SK-N-SH (cell line): ENCODE data around the gene PNKD. TPM values are rescaled to one million over a fixed set of nuclear protein-coding genes. Genes with fewer than 3 reads are reported as not detected.

Experiments used
- CTCF ChIA-PET: fragments of 300-600, 350-600 bp; formaldehyde crosslinking; extraction: SDS; loops from one replicate; lab custom pipeline; 2021; lab: Yijun Ruan, JAX
- POLR2A ChIA-PET: fragments of 350-600 bp; sonication (Branson Sonifier 250); formaldehyde crosslinking; extraction: SDS; loops from one replicate; lab custom pipeline; 2020; ENCODE audit warnings: antibody characterized with exemption, inconsistent platforms; lab: Yijun Ruan, JAX
- DNase-seq: peaks from one replicate; pipeline ENCODE4 v3.0.0; 2012
- H2AFZ ChIP-seq: fragments of 200-600 bp; sonication (generic); 2 replicates; pipeline ENCODE4 v1.8.1; 2016; ENCODE audit warnings: antibody characterized with exemption, mild to moderate bottlenecking, low read depth
- H3F3A ChIP-seq: fragments of 200-600 bp; sonication (generic); replicated peaks from 2 replicates; pipeline ENCODE3; 2016; ENCODE audit warnings: antibody characterized with exemption, mild to moderate bottlenecking; ENCODE audit not compliant: insufficient read depth
- H3K27ac ChIP-seq, 2 experiments: fragments of 200-500 bp in 1 of 2; fragments of 200-600 bp in 1 of 2; sonication (Bioruptor generic) in 1 of 2; sonication (generic), shearing (Covaris generic) in 1 of 2; 2 replicates each; pipeline versions ENCODE4 v1.5.1 to v1.6.1; 2014 to 2016; ENCODE audit warnings: low read depth in 2 of 2, inconsistent platforms in 1 of 2, low read length in 1 of 2, mild to moderate bottlenecking in 1 of 2, mixed read lengths in 1 of 2
- H3K27me3 ChIP-seq: fragments of 200-600 bp; sonication (generic), shearing (Covaris generic); 2 replicates; pipeline ENCODE4 v1.6.1; 2016; ENCODE audit warnings: mixed run types; ENCODE audit not compliant: insufficient read depth
- H3K36me3 ChIP-seq, 2 experiments: fragments of 200-500 bp in 1 of 2; fragments of 200-600 bp in 1 of 2; sonication (Bioruptor generic) in 1 of 2; sonication (generic) in 1 of 2; replicated peaks in 1 of 2; 2 replicates each; pipeline versions ENCODE3 to v1.5.1; 2014 to 2016; ENCODE audit warnings: low read length in 1 of 2, mild to moderate bottlenecking in 1 of 2; ENCODE audit not compliant: insufficient read depth in 2 of 2, control insufficient read depth in 1 of 2
- H3K4me1 ChIP-seq, 2 experiments: fragments of 200-500 bp in 1 of 2; fragments of 200-600 bp in 1 of 2; sonication (Bioruptor generic) in 1 of 2; sonication (generic), shearing (Covaris generic) in 1 of 2; 2 replicates each; pipeline versions ENCODE4 v1.5.1 to v1.6.1; 2014 to 2016; ENCODE audit warnings: low read depth in 1 of 2, low read length in 1 of 2, mixed run types in 1 of 2; ENCODE audit not compliant: insufficient read depth in 2 of 2, control insufficient read depth in 1 of 2
- H3K4me2 ChIP-seq: fragments of 200-600 bp; sonication (generic), shearing (Covaris generic); 2 replicates; pipeline ENCODE4 v1.6.1; 2017; ENCODE audit warnings: mixed run types
- H3K4me3 ChIP-seq, 2 experiments: fragments of 200-500 bp in 1 of 2; fragments of 200-600 bp in 1 of 2; sonication (Bioruptor generic) in 1 of 2; sonication (generic), shearing (Covaris generic) in 1 of 2; 2 replicates each; pipeline versions ENCODE4 v1.5.1 to v1.8.1; 2014 to 2016; ENCODE audit warnings: low read depth in 2 of 2, inconsistent platforms in 1 of 2, low read length in 1 of 2, mild to moderate bottlenecking in 1 of 2, mixed read lengths in 1 of 2, moderate library complexity in 1 of 2
- H3K79me2 ChIP-seq: fragments of 200-600 bp; sonication (generic); 2 replicates; pipeline ENCODE4 v1.8.1; 2017; ENCODE audit warnings: mild to moderate bottlenecking; ENCODE audit not compliant: insufficient read depth
- H3K9ac ChIP-seq: fragments of 200-600 bp; sonication (generic); 2 replicates; pipeline ENCODE4 v1.6.1; 2017; ENCODE audit warnings: mixed run types
- H3K9me2 ChIP-seq: fragments of 200-600 bp; sonication (generic); 2 replicates; pipeline ENCODE4 v1.6.1; 2017; ENCODE audit warnings: mixed run types
- H3K9me3 ChIP-seq: fragments of 200-600 bp; sonication (generic); 2 replicates; pipeline ENCODE4 v1.6.1; 2017; ENCODE audit warnings: mixed run types, mild to moderate bottlenecking, moderate library complexity
- H4K20me1 ChIP-seq: fragments of 200-600 bp; sonication (generic); 2 replicates; pipeline ENCODE4 v1.6.1; 2017; ENCODE audit warnings: mild to moderate bottlenecking, mixed run types; ENCODE audit not compliant: insufficient read depth
- EZH2phosphoT487 ChIP-seq: fragments of 200-600 bp; sonication (generic); IDR thresholded peaks from 2 replicates; pipeline ENCODE4 v1.6.1; 2017; ENCODE audit warnings: low read depth, mixed run types, mild to moderate bottlenecking, antibody characterized with exemption, moderate library complexity, borderline replicate concordance
- FOSL2 ChIP-seq: IDR thresholded peaks from 2 replicates; pipeline ENCODE4 v1.4.0; 2012; ENCODE audit warnings: low read depth, mild to moderate bottlenecking, moderate library complexity, borderline replicate concordance
- FOXJ3 ChIP-seq: sonication (generic); formaldehyde crosslinking; IDR thresholded peaks from 2 replicates; pipeline ENCODE4 v1.5.1; 2020; ENCODE audit warnings: mild to moderate bottlenecking, missing genetic modification reagents
- FOXM1 ChIP-seq: IDR thresholded peaks from 2 replicates; pipeline ENCODE4 v1.4.0; 2012; ENCODE audit warnings: low read depth, mild to moderate bottlenecking
- GABPA ChIP-seq: IDR thresholded peaks from 2 replicates; pipeline ENCODE4 v1.4.0; 2012; ENCODE audit warnings: low read depth, mild to moderate bottlenecking
- GATA2 ChIP-seq: sonication (generic); formaldehyde crosslinking; IDR thresholded peaks from 2 replicates; pipeline ENCODE4 v1.5.0; 2020; ENCODE audit warnings: mild to moderate bottlenecking, missing genetic modification reagents
- JUND ChIP-seq: IDR thresholded peaks from 2 replicates; pipeline ENCODE4 v1.4.0; 2012
- MXI1 ChIP-seq: IDR thresholded peaks from 2 replicates; pipeline ENCODE4 v1.6.1; 2012; ENCODE audit warnings: mild to moderate bottlenecking, low read depth, low read length, improper control_type of control experiment
- NRF1 ChIP-seq: IDR thresholded peaks from 2 replicates; pipeline ENCODE4 v1.6.1; 2012; ENCODE audit warnings: low read depth, mild to moderate bottlenecking, low read length
- RAD21 ChIP-seq: IDR thresholded peaks from 2 replicates; pipeline ENCODE4 v1.6.1; 2012; ENCODE audit warnings: mild to moderate bottlenecking, low read length
- RCOR1 ChIP-seq: fragments of 150-350 bp; IDR thresholded peaks from 2 replicates; pipeline ENCODE4 v1.6.1; 2017; ENCODE audit warnings: antibody characterized with exemption, low read length
- WGBS: methylation state at CpG from one replicate; pipeline ENCODE4 v1.1.6; 2017; ENCODE audit warnings: low lambda C conversion rate; 5-methylcytosine and 5-hydroxymethylcytosine counted together
- polyA plus RNA-seq, 3 experiments: library from polyadenylated mRNA; depleted of rRNA; stranded (reverse); fragments of >200 nt; gene quantifications; 2 replicates each; pipeline ENCODE4 v1.2.3, GENCODE V29; 2012
- TF ChIP-seq, protein P1 (sequence below): IDR thresholded peaks from 2 replicates; pipeline ENCODE4; 2012
- TF ChIP-seq, protein P2 (sequence below): IDR thresholded peaks from 2 replicates; pipeline ENCODE4 v1.4.0; 2012; ENCODE audit warnings: low read depth, borderline replicate concordance
- TF ChIP-seq, protein P3 (sequence below): IDR thresholded peaks from 2 replicates; pipeline ENCODE4 v1.4.0; 2012; ENCODE audit warnings: low read depth, borderline replicate concordance

PNKD gene
- polyA plus RNA-seq, 1 of the 3 experiments (the other 2 are of a cell fraction) = 101 TPM

DNA sequence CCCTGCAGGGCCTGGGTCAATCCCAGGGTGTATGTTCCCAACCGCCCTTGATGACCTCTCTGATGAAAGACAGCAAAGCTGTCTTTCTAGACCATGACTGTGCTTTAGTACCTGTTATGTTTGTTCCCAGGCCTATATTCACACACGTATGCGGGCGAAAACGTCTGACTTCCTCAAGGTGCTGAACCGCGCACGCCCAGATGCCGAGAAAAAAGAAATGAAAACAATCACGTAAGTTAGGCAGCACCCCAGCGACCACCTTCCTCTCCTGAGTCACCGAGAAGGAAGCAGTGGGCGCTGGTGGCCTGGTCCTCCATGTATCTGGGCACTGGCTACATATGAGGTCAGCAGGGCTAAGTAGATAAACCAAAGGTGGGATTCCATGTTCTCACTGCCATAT is 20.6 kb upstream of the PNKD start:
- Histone ChIP-seq H3K9me3 (no peaks in the 10 kb centered on the region), H2AFZ (no peak overlapping the region), H3K9ac (no peak overlapping the region), H3K79me2 (peaks cover 39% of the 10 kb centered on the region; the same call in 1 of the 2 replicates), H4K20me1 (no peaks in the 10 kb centered on the region), H3K27ac (no peak overlapping the region), H3F3A (peaks cover 41% of the 10 kb centered on the region), H3K9me2 (no peaks in the 10 kb centered on the region), H3K36me3 (peaks cover 65 to 76% of the 10 kb centered on the region in 2 experiments), H3K4me1 (no peaks in the 10 kb centered on the region), H3K4me2 (no peak overlapping the region), H3K4me3 (no peak overlapping the region), H3K27me3 (no peaks in the 10 kb centered on the region)
- CTCF ChIA-PET = no interaction called here
- POLR2A ChIA-PET = no interaction called here
- 96% methylated on average over 13 of the region's 13 CpGs for WGBS
- no peak for DNase-seq
- TF ChIP-seq GABPA = no peak

DNA sequence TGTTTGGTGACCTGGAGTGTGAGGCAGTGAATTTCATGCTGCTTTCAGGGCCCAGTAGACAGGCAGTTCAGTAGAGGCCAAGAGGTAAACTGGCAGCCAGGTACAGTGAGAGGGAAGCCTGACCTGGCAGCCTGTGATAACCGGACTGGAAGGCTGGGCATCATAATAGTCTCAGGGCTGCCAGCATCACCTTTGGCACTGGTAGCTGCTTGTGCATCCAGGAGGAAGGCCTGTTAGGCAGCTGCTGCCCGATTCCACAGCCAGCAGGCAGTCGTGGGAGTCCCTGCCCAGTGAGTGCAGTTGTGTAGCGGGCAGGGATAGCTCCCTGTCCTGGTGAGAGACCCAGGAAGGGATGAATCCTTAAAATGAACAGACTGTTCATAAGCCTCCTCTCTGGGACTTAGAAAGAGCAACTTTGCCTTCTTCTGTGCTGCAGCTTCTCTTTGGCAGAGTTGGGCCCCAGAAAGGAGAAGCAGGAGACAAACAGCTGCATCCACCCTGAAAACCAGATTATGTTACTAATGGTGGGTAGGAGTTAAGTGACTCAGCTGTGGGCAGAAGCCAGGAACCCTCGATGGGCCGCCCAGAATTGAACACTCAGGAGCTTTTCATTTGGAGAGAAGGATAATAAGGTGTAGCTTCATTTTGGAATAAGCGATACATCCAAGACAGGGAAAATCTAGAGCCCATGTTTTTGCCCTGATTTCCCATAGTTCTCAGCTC is 17.6 kb upstream of the PNKD start:
- Histone ChIP-seq H3F3A (peaks cover 71% of the 10 kb centered on the region), H3K9me3 (no peaks in the 10 kb centered on the region), H3K4me2 (no peak overlapping the region), H3K9ac (no peak overlapping the region), H3K27ac (no peak overlapping the region), H2AFZ (no peak overlapping the region), H3K36me3 (peaks cover 62 to 64% of the 10 kb centered on the region in 2 experiments), H3K4me1 (no peaks in the 10 kb centered on the region), H3K27me3 (no peaks in the 10 kb centered on the region), H3K9me2 (no peaks in the 10 kb centered on the region), H3K79me2 (peaks cover 19% of the 10 kb centered on the region; the same call in 1 of the 2 replicates), H3K4me3 (no peak overlapping the region), H4K20me1 (no peaks in the 10 kb centered on the region)
- WGBS = 79% methylated on average over 7 of the region's 7 CpGs
- DNase-seq = no peak
- TF ChIP-seq, protein P1, sequence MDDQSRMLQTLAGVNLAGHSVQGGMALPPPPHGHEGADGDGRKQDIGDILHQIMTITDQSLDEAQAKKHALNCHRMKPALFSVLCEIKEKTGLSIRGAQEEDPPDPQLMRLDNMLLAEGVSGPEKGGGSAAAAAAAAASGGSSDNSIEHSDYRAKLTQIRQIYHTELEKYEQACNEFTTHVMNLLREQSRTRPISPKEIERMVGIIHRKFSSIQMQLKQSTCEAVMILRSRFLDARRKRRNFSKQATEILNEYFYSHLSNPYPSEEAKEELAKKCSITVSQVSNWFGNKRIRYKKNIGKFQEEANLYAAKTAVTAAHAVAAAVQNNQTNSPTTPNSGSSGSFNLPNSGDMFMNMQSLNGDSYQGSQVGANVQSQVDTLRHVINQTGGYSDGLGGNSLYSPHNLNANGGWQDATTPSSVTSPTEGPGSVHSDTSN = no peak
- TF ChIP-seq FOXM1 (no peak), NRF1 (no peak), RCOR1 (no peak), MXI1 (no peak), GATA2 (CRISPR knock-in tag) (no peak), FOXJ3 (CRISPR knock-in tag) (no peak), FOSL2 (no peak), EZH2phosphoT487 (no peak), RAD21 (no peak), JUND (no peak)
- TF ChIP-seq, protein P2, sequence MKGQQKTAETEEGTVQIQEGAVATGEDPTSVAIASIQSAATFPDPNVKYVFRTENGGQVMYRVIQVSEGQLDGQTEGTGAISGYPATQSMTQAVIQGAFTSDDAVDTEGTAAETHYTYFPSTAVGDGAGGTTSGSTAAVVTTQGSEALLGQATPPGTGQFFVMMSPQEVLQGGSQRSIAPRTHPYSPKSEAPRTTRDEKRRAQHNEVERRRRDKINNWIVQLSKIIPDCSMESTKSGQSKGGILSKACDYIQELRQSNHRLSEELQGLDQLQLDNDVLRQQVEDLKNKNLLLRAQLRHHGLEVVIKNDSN = no peak
- TF ChIP-seq, protein P3, sequence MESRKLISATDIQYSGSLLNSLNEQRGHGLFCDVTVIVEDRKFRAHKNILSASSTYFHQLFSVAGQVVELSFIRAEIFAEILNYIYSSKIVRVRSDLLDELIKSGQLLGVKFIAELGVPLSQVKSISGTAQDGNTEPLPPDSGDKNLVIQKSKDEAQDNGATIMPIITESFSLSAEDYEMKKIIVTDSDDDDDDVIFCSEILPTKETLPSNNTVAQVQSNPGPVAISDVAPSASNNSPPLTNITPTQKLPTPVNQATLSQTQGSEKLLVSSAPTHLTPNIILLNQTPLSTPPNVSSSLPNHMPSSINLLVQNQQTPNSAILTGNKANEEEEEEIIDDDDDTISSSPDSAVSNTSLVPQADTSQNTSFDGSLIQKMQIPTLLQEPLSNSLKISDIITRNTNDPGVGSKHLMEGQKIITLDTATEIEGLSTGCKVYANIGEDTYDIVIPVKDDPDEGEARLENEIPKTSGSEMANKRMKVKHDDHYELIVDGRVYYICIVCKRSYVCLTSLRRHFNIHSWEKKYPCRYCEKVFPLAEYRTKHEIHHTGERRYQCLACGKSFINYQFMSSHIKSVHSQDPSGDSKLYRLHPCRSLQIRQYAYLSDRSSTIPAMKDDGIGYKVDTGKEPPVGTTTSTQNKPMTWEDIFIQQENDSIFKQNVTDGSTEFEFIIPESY = no peak
- ChIA-PET POLR2A (no interaction called here), CTCF (interaction anchor here (1.6 kb wide), 1 partner anchor 19 kb away, joined by 6 read pairs; no protein-coding TSS in a partner anchor)
